ENCODE measurements around the gene SSTR1.

DNA sequence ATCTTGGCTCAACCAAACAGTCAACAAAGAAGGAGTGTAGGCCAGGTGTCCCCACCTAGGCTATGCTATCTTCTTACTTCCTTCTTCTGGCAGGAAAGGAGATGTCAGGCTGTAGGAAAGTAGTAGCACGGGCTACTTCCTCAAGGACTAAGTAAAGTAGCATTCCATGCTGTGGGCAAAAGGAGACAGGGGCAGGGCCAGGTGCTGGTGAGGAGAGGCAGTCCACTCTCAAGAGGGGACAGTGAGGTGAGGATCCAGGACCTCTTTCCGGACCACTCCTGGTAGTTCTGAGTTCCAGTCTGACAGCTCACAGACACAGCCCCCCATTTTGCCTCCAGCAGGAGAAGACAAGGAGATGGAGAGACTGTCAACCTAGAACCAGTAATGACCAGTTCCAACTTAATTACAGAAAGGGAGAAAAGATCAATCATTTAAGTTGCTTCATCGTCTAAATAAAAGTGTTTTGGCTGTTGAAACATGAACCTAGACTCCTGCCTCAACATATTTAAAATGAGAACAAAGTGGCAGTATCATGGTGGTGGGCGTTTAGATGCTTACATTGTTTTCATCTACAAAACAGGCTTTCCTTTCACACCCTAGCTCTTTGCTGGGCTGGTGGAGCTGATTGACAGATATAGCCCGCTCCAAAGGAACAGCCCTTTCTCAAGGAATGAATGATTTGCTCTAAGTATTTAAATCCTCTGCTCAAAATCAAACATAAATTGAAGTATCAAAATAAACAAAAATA, 5.1 kb upstream of the SSTR1 start:
- TF ChIP-seq, protein P1, sequence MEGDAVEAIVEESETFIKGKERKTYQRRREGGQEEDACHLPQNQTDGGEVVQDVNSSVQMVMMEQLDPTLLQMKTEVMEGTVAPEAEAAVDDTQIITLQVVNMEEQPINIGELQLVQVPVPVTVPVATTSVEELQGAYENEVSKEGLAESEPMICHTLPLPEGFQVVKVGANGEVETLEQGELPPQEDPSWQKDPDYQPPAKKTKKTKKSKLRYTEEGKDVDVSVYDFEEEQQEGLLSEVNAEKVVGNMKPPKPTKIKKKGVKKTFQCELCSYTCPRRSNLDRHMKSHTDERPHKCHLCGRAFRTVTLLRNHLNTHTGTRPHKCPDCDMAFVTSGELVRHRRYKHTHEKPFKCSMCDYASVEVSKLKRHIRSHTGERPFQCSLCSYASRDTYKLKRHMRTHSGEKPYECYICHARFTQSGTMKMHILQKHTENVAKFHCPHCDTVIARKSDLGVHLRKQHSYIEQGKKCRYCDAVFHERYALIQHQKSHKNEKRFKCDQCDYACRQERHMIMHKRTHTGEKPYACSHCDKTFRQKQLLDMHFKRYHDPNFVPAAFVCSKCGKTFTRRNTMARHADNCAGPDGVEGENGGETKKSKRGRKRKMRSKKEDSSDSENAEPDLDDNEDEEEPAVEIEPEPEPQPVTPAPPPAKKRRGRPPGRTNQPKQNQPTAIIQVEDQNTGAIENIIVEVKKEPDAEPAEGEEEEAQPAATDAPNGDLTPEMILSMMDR (IDR thresholded peaks at IDR 0.05) = no peak
- no peak for TF ChIP-seq POLR2A (IDR thresholded peaks at IDR 0.05)

Data from uterus (tissue), 2 donors.